CD4-positive, alpha-beta T cell treated with Interleukin-21 for 1 hour (primary cell): ENCODE results near the gene EMID1.
A peak's percentile ranks its signal among the peaks of the same experiment; 100 is the strongest.

Source experiments
- DNase-seq: peaks from one replicate; pipeline ENCODE4 v3.0.0-alpha.2; 2020

EMID1 gene

DNA sequence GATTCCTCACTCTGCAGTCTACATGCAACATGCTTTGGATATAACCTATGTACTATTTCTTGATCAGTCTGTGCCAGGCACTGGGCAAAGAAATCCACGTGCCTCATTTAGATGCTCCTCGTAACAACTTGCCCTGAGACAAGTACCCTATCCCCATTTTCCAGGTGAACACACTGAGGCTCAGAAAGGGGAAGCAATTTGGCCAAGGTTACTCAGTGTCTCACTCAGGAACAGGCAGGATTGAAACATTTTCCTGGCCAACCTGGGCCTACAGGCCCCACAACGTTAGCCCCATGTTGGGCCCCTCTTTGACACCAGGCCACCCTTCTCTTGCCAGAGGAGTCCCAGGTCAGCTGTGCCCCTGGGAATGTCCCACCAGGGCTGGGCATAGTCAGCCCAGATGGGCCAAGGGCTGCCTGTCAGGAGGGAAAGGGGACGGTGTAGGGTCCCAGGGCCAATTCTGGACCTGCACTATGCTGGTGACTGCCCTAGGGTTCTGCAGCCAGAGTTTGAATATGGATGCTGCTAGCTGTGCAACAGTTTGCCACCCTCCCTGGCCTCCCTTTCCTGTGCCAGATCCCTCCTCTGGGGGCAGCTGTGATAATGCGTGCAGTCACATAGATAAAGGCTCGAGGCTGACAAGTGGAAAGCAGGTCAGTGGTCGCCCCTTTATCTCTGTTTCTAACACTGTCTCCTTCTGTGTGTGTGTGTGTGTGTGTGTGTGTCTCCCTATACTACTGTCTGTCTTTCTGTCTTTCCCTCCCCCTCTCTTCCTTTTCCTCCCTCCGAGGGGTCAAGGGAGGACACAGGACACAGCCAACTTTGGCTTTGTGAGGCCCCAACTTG, 10.4 kb upstream of the EMID1 start:
- no peak for DNase-seq

DNA sequence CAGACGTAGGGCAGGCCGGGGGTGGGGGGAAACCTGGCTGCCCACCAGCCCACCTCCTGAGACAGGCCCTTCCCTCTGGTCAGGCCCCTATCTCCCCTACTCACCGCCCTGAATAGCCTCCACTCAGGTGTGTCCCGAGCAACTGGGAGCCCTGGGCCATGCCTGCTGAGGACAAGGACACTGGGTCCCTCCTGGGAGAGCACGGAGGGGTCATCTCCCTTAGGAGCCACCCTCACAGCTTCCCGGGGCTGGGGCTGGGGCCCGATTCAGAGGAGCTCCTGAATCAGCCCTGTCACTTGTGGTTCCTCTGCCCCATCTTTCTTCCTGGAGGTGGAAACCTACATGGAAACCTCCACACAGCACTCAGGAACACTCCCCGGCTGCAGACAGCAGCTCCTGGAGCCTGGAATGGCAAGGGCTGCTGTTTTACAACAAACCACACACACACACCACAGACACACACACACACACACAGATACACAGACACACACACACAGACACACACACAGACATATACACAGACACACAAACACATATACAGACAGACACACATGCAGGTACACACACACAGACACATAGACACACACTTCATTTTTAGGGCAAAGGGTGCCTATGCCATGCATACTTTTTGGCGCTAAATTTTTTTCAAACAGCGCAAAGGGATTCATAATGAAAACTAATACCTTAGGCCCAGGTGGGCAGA, 9.6 kb upstream of the EMID1 start:
- no peak for DNase-seq

DNA sequence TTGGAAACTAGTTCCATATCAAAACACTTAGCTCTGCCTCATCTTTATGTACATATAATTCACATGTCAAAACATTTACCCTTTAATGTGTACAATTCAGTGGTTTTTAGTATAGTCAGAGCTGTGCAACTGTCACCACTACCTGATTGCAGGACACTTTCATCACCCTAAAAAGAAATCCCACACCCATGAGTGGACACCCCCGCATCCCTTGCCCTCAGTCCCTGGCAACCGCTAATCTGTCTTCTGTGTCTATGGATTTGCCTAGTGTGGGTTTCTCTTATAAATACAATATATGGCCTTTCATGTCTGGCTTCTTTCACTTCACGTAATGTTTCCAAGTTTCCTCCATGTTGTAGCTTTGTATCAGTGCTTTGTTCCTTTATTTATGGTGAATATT, 8.6 kb upstream of the EMID1 start:
- DNase-seq: no peak

DNA sequence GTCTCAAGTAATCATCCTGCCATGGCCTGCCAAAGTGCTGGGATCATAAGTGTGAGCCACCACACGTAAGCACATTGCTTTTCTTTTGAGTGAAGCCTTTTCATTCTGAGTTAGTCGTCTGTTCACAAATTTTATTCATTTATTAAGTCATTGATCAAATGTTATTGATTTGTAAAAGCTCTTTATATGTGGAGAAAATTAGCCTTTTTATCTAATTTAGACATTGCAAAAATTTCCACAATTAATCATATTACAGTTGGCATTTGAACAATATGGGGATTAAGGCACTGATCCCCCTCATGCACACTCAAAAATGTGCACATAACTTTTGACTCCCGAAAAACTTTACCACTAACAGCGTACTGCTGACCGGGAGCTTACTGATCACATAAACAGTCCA, 7.5 kb upstream of the EMID1 start:
- DNase-seq: no peak

DNA sequence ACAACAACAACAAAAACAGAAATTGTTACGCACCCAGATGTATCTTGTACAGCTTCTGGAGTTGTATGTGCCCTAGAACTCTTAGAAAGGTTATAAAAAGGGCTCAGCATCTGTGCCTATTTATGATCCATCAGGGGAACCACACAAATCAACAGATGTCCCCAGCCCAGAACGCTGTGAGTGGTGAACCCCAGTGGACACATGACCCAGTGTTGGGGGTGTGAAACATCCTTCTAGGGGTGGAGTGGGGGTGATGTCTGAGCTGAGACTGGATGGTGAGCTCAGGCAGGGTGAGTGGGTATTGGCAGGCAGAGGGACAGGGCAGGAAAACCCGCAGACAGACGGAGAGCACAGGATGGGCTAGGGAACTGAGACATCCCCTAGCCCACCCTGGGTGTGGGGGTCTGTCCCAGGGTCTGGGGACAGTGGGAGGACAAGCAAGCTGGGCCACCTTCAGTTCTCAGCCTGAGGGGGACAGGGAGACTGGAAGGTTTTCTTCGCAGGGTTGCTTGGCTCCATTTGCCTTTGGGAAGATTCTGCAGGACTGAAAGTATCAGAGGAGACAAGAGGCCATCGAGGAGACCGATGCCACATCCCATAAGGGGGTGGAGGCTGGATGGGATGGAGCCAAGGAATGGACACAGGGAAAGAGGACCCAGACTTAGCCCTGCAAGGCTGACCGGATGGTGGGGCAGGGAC, 5.8 kb upstream of the EMID1 start:
- no peak for DNase-seq

DNA sequence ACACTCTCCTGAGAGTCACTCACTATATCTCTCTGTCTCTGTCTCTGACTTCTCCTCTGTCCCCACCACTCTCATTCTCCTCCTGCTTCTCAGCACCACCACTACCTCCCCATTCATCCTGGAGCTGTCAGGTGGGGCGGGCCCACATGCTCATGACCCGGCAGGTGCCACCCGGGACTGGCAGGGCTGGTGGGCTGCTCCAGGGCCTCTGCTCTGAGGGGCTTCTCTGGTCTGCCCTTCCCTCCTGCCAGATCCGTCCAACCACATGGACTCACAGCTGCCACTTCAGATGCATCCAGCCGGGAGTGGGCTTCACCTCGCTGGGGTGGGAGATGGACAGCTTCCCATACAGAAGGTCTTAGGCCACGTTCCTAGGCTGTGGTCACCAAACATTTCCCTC, 4.8 kb upstream of the EMID1 start:
- DNase-seq: no peak

DNA sequence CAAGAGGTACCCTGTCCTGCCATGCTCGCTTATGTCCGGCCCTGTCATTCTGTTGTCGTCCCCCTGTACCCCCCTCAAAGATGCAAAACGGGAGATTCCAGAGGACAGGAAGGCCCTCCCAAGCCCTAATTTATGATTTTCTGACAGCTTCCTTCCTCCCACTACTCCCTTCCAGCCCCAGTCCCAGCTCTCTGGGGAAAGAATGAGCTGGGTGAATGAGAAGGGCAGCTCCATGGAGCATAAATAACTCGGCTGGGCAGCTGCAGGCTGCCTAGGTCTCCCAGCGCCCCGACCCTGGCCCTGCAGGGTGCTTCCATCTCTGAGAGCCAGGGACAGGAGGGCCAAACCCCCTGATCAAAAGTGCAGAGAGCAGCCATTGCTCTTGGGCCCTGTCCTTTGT, 3.9 kb upstream of the EMID1 start:
- no peak for DNase-seq

DNA sequence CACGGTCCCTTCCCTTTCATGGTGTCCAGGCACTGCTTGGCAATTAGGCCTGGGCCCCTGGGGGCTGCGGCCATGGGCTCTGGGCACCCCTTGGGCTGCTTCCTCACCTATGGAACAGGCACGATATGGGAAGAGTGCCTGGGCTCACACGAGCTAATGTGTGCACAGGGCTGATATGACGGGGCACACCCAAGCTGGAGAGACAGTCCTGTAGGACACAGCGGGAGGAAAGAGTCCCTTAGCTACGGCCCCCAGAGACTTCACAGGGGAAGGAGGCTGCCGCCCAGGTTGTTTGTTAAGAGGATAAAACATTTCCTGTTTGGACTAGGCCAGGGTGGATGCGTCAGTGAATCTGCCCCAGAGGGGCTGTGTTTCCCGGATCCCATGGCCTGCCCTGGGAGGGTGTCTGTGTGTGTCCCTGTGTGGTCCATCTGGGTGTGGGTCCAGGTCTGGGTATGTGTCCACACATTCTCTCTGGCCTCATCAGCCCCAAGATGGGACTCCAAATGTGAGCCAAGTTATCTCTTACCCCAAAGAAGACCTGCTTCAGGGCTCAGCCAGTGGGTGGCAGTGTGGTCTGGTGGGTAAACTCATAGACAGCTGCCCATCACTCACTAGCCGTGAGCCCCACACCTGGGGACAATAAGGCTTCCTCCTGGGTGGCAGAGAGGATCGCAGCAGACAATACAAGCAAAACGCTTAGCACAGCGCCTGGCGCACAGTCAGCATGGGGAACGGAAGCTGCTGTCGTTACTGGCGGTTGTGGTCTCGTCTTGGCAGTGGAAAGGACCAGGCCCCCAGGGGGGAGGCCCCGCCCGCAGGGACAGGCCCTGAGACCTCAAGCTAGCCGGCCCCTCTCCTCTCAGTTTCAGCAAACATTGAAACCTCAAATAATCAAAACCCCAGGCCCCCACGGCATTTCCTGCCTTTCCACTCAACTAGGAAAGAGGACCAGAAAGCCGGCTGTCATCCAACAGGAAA, 3.2 kb upstream of the EMID1 start:
- peak; percentile 51 for DNase-seq

DNA sequence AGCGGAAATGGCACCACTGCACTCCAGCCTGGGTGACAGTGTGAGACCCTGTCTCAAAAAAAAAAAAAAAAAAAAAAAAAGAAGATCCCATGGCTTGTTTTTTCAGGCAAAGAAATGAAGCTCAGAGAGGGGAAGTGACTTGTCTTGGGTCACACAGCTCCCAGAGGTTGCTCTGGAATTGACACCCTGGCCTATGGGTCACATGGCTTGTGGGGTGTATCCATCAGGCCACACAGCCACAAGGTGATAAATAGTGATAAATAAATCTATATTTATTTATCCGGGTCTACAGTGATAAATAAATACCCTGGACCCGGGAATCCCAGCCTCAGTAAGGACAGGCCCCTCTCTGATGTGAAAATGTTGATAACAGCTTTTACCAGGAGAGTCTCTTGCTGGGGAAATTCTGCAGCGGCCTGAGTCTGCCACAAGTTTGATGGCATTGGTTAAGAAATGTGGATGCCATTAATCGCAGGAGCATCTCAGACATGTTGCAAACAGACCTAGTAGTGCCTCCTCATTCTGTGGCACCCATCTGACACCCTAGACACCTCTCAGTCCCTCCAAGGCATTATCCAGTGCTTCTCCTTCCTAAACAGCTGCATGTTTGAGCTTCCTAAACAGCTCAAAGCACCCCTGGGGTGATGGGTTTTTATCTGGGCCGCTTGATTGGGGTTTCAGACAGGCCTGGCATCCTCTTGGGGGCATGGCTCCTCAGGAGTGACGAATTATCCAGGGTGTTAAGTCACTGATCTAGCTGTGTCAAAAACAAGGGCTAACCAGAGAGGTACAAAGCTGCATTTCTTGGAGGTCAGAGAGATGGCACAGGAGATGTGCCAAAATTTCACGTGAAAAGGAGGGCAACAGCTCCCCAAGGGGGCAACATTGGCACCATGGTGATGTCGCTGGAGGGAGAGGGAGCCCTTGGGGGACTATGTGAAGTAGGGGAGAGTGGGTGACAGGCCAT, 1.9 kb upstream of the EMID1 start:
- DNase-seq: no peak

DNA sequence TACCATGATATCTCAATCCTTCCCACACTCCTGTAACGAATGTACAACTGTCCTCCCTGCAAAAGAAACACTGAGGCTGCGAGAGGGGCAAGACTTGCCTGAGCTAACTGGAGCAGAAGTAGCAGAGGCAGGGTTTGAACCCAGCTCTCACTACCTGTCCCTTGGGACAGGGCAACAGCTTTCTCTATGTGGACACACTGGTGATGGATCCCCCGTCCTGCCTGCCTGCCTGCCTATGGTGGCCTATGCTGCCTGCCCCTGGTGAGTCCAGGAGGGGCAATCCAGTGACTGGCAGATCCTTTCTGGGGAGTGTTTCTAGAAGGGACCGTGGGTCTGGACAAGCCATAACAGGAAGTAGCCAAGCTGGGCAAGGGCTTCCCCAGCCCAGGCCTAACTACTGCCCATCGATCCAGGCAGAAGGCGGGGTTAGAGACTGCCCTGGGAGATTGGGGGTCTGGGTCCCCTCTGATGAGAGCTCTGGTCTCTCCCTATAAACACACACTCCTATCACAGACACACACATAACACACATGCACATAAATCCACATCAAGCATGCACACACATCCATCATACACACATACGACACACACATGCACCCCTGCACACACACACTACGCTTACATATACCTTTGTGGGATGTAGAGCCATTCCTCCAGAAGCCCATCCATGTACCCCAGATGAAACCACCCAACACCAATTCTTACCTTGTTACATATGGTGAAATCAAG, 1.1 kb upstream of the EMID1 start:
- DNase-seq: no peak

DNA sequence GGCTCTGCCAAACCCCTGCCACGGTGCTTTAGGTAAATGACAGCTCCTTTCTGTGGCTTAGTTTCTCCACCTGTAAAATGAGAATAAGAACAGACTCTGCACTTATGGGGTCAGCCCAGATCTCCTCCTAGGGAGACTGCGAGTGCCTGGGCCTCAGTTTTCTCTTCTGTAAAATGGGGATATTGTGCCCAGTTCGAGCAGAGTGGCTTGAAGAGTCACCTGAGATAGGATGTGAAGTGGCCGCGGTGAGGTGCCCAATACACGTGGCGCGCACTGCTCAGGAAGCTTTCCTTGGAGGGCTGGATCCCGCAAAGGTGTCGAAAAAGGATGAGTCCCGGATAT, 473 bp upstream of the EMID1 start:
- DNase-seq: no peak

DNA sequence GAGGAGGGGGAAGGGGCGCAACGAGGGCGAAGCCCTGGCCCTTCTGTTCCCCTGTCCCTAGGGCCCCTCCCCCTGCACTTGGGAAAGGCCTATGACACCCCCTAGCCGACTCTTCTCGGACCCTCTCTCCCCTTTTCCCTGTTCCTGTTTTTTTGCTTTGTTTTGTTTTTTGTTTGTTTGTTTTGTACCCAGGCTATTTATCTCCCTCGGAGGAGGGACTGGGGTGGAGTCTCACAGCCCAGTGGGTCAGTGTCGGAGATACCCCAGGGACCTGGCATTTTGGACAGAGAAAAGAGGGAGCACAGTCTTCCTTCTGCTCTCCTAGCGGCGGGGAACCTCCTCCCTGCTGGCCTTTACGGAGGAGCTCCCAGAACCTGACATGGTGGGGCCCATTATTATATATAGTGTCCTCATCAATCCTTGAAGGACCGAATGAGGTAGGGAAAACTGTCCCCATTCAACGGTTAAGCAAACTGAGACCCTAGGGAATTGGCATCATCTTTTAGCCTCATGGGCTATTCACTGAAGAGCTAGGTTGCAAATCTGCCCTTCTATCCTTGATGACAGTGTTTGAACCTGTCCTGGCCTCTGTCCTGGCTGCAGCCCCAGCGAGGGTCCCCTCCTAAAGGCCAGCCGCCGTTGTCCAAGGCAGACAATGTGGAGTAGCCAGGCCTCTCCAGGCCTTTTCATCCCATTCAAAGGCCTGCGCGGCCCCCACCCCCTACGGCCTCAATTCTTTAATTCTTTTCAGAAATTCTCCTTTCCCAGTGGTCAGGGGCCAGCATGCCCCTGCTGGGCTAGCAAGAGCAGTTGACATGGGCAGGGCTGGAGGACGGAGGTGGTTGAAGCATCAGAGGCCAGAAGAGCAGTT, 911 bp downstream of the EMID1 start:
- DNase-seq: no peak

DNA sequence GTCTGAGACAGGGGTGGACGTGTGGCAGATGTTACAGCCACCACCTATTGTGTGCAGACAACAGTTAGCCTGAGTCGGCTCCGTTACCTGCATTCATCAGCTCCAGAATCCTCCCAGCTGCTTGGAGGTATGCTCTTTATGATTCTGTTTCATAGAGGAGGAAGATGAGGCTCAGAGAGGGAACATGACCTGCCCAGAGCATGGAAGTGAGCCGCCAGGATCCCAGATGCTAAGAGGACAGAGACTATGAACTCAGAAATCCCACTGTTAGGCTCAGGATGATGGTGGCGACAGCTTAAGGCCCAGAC, 1.5 kb downstream of the EMID1 start:
- no peak for DNase-seq

DNA sequence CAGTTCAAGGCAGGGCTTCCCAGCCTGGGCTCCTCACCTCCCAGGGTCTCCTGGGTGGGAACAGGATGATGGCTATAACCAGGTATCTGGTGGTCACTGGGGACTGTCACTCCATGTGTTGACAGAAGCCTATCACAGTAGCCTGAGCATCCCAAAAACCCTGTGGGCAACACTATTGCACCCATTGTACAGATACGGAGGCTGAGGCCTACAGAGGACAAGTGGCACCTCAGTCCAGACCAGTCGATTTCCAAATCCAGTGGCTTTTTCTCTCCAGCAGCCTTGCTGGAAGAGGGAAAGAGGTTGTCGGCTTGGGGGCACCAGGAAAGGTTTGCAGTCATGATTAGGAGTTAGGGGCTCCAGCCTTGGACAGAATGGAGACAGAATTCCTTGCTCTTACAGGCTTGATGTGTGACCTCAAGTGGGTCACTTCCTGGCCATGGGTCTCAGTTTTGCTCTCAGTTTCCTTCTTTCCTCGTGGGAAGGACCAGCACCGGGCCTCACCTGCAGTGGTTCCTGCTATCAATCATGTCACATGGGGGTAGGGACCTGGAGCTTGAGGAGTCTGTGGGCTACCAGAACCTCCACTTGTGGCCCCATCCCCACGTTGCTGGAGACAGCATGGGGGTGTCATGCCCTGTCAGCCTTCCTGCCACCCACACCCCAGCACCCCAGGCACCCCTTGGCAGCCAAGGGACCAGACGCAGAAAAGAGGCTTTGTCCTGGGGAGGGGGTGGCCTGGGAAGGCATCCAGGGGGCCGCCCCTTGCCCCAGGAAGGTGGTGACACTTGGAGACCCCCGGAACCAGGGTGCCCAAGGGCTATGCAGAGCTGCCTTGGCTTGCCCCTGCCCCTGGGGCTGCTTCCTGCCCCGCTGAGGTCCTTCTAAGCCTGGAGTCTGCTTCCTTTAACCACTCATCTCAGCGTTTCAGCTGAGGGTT, 2.1 kb downstream of the EMID1 start:
- no peak for DNase-seq

DNA sequence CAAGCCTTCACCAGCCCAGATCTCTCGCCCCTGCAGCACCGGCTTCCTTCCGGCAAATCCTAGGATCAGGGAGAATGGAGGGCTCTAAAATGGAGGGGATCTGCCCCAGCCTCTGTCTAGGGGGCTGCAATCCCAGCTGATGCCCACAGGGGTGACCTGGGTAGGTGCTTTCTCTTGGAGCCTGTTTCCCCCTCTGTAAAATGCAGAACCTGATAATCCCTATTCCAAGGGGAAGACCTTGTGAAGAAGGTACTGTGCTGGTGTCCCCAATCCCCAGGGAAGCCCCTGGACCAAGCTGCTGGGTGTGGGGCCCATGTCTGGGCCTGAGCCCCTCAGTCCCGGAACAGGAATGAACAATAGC, 2.8 kb downstream of the EMID1 start:
- no peak for DNase-seq

DNA sequence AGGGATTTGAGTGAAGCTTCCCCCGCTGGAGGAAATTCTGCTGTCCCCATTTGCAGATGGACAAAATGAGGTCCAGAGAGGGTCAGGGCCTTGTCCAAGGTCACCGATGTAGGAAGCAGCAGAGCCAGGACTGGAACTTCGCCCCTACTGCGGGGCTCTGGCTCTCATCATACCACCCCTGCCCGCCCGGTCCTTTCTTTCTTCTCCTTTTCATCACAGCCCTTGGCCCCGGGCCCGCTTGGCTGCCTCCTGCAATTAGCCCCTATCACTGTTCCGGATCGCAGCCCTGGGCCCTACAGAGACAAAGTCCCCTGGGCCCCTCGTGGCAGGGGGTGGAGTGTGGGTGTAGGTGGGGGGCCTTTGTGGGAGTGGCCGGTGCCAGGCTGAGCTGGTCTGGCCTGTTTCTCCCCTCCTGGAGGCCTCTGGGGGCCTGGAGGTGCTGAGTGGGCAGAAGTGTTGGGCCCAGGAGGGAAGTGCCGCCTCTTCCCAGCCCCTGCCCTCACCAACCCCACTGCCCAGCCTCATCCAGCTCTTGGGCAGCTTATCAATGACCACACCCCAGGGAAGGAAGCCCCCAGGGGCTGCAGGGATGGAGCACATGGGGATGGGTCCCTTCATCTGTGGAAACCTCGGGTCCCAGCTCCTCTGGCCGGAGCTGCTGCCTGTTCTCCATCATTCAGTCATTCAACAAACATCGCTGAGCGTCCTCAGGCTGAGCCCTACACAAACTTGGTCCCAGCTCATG, 3.4 kb downstream of the EMID1 start:
- no peak for DNase-seq

DNA sequence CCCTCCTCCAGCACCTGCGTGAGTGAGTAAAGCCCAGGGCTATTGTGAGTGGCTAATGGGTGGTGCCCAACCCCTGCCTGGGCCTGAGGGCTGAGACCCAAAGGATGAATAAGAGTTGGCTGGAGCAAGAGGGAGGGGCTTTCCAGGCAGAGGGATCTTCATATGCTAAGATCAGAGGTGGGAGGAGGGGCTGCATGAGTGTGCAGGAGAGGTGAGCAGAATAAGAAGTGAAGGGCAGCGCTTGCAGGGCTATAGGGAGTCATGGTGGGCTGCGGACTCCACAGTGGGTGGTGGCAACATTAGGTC, 3.9 kb downstream of the EMID1 start:
- no peak for DNase-seq

DNA sequence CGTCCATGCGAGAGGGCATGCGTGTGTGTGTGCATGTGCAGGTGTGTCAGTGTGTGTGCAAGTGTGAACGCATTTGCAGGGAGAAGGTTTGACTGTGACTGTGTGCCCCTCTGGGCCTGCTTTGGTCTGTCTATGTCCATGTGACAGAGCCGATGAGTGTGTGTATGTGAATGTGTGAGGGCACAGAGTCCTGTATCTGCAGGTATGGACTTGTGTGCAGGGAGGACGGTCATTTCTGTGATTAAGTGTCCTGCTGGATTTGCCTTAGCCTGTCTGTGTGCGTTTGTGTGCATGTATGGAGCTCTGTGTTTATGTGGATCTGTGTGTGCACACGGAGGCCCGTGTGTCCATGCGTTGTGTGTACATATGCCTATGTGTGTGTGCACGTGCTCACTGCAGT, 5.4 kb downstream of the EMID1 start:
- no peak for DNase-seq
